Neural cell (in vitro differentiated cells): Measurements from ENCODE around the gene SLC10A3. TPM values are rescaled to one million over a fixed set of nuclear protein-coding genes. Genes with fewer than 3 reads are reported as not detected.

Source experiments
- H2AFZ ChIP-seq: fragments of 200-600, 300-800 bp; sonication (generic), shearing (Covaris generic); 2 replicates; pipeline ENCODE4 v1.6.0; 2014; ENCODE audit warnings: low read depth, mild to moderate bottlenecking, antibody characterized with exemption, low read length, moderate library complexity
- H3F3A ChIP-seq: fragments of 200-600 bp; shearing (Covaris generic); 2 replicates; pipeline ENCODE4 v1.6.1; 2016; ENCODE audit warnings: mild to moderate bottlenecking, moderate library complexity, mixed read lengths, antibody characterized with exemption, low read length; ENCODE audit not compliant: insufficient read depth, poor library complexity, severe bottlenecking
- H3K27ac ChIP-seq: fragments of 200-600, 300-800 bp; sonication (generic), shearing (Covaris generic); 2 replicates; pipeline ENCODE4 v1.5.1; 2014; ENCODE audit warnings: mild to moderate bottlenecking, low read length, moderate library complexity
- H3K27me3 ChIP-seq: fragments of 300-800, 200-600 bp; sonication (generic), shearing (Covaris generic); 2 replicates; pipeline ENCODE4 v1.6.0; 2014; ENCODE audit warnings: mild to moderate bottlenecking, low read depth, low read length, moderate library complexity; ENCODE audit not compliant: insufficient read depth
- H3K36me3 ChIP-seq: fragments of 300-800, 200-600 bp; sonication (generic), shearing (Covaris generic); 2 replicates; pipeline ENCODE4 v1.5.1; 2014; ENCODE audit warnings: mild to moderate bottlenecking, antibody characterized with exemption, low read length, moderate library complexity; ENCODE audit not compliant: insufficient read depth
- H3K4me2 ChIP-seq: fragments of 300-800, 200-600 bp; sonication (generic), shearing (Covaris generic); 2 replicates; pipeline ENCODE4 v1.6.0; 2014; ENCODE audit warnings: mild to moderate bottlenecking, low read length
- H3K4me3 ChIP-seq: fragments of 300-800, 200-600 bp; sonication (generic), shearing (Covaris generic); 2 replicates; pipeline ENCODE4 v1.5.1; 2014; ENCODE audit warnings: mild to moderate bottlenecking, low read length, moderate library complexity
- H3K79me2 ChIP-seq: fragments of 200-600 bp; shearing (Covaris generic); replicated peaks from 2 replicates; pipeline ENCODE4 v1.6.0; 2014; ENCODE audit warnings: mild to moderate bottlenecking, low read length, moderate library complexity; ENCODE audit not compliant: insufficient read depth
- H3K9ac ChIP-seq: fragments of 300-800, 200-600 bp; sonication (generic), shearing (Covaris generic); 2 replicates; pipeline ENCODE4 v1.6.1; 2016; ENCODE audit warnings: mild to moderate bottlenecking, low read length, mixed read lengths
- H3K9me2 ChIP-seq: fragments of 200-600 bp; shearing (Covaris generic); 2 replicates; pipeline ENCODE4 v1.6.1; 2016; ENCODE audit warnings: mild to moderate bottlenecking, low read length, mixed read lengths; ENCODE audit not compliant: insufficient read depth
- H3K9me3 ChIP-seq: fragments of 200-600, 300-800 bp; sonication (generic), shearing (Covaris generic); 2 replicates; pipeline ENCODE4 v1.6.1; 2016; ENCODE audit warnings: mild to moderate bottlenecking, mixed run types, low read length, moderate library complexity, mixed read lengths
- H4K20me1 ChIP-seq: fragments of 200-600 bp; shearing (Covaris generic); 2 replicates; pipeline ENCODE4 v1.6.1; 2016; ENCODE audit warnings: mild to moderate bottlenecking, mixed run types; ENCODE audit not compliant: insufficient read depth
- EP300 ChIP-seq: fragments of 450-650 bp; conservative IDR thresholded peaks from 2 replicates; pipeline ENCODE4 v1.6.1; 2014; ENCODE audit warnings: antibody characterized with exemption, mild to moderate bottlenecking, moderate library complexity; ENCODE audit not compliant: poor library complexity, severe bottlenecking
- EZH2 ChIP-seq: fragments of 200-600, 300-800 bp; shearing (Covaris generic), sonication (generic); IDR thresholded peaks from 2 replicates; pipeline ENCODE4 v1.6.1; 2014; ENCODE audit warnings: antibody characterized with exemption, low read length, borderline replicate concordance, mild to moderate bottlenecking; ENCODE audit not compliant: insufficient read depth, poor library complexity, severe bottlenecking
- MXI1 ChIP-seq: fragments of 450-650 bp; conservative IDR thresholded peaks from 2 replicates; pipeline ENCODE4 v1.6.1; 2014; ENCODE audit warnings: antibody characterized with exemption, mild to moderate bottlenecking; ENCODE audit not compliant: poor library complexity, severe bottlenecking
- POLR2AphosphoS5 ChIP-seq: IDR thresholded peaks from 2 replicates; pipeline ENCODE4 v1.6.1; 2012
- RAD21 ChIP-seq: fragments of 450-650 bp; conservative IDR thresholded peaks from 2 replicates; pipeline ENCODE4 v1.6.1; 2014; ENCODE audit warnings: antibody characterized with exemption, mild to moderate bottlenecking, moderate library complexity
- REST ChIP-seq: IDR thresholded peaks from 2 replicates; pipeline ENCODE4 v1.6.1; 2012; ENCODE audit warnings: borderline replicate concordance
- SMC3 ChIP-seq: fragments of 450-650 bp; conservative IDR thresholded peaks from 2 replicates; pipeline ENCODE4 v1.6.1; 2014; ENCODE audit warnings: antibody characterized with exemption, mild to moderate bottlenecking, moderate library complexity; ENCODE audit not compliant: poor library complexity
- TAF1 ChIP-seq: IDR thresholded peaks from 2 replicates; pipeline ENCODE4 v1.6.1; 2012; ENCODE audit warnings: low read depth
- polyA plus RNA-seq: library from polyadenylated mRNA; depleted of rRNA; stranded (reverse); fragments of >200 nt; gene quantifications from 2 replicates; pipeline ENCODE4 v1.2.3, GENCODE V29; 2014
- TF ChIP-seq, protein P1 (sequence below): fragments of 450-650 bp; IDR thresholded peaks from 2 replicates; pipeline ENCODE4 v1.5.1; 2014; ENCODE audit warnings: antibody characterized with exemption, mild to moderate bottlenecking, moderate library complexity; ENCODE audit not compliant: poor library complexity, severe bottlenecking

The SLC10A3 gene
- polyA plus RNA-seq, 1 donor from 2014 or later: 2.7 TPM

GRCh38 chrX:154530286-154530685, 39.9 kb upstream of the SLC10A3 start:
- Histone ChIP-seq H3K79me2 (no peaks in the 10 kb centered on the region), H3K9me2 (no peaks in the 10 kb centered on the region), H3K27me3 (no peaks in the 10 kb centered on the region), H3K9ac (no peak overlapping the region), H3K27ac (no peak overlapping the region), H4K20me1 (no peaks in the 10 kb centered on the region), H3K9me3 (no peaks in the 10 kb centered on the region), H3K36me3 (no peaks in the 10 kb centered on the region), H2AFZ (no peak overlapping the region), H3F3A (no peaks in the 10 kb centered on the region), H3K4me2 (no peak overlapping the region), H3K4me3 (no peak overlapping the region)
- TF ChIP-seq TAF1: no peak
- no peak for TF ChIP-seq MXI1
- no peak for TF ChIP-seq RAD21
- no peak for TF ChIP-seq SMC3
- TF ChIP-seq REST: no peak
- TF ChIP-seq EZH2: no peak
- no peak for TF ChIP-seq POLR2AphosphoS5
- TF ChIP-seq EP300: no peak
- TF ChIP-seq, protein P1, sequence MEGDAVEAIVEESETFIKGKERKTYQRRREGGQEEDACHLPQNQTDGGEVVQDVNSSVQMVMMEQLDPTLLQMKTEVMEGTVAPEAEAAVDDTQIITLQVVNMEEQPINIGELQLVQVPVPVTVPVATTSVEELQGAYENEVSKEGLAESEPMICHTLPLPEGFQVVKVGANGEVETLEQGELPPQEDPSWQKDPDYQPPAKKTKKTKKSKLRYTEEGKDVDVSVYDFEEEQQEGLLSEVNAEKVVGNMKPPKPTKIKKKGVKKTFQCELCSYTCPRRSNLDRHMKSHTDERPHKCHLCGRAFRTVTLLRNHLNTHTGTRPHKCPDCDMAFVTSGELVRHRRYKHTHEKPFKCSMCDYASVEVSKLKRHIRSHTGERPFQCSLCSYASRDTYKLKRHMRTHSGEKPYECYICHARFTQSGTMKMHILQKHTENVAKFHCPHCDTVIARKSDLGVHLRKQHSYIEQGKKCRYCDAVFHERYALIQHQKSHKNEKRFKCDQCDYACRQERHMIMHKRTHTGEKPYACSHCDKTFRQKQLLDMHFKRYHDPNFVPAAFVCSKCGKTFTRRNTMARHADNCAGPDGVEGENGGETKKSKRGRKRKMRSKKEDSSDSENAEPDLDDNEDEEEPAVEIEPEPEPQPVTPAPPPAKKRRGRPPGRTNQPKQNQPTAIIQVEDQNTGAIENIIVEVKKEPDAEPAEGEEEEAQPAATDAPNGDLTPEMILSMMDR: no peak

DNA sequence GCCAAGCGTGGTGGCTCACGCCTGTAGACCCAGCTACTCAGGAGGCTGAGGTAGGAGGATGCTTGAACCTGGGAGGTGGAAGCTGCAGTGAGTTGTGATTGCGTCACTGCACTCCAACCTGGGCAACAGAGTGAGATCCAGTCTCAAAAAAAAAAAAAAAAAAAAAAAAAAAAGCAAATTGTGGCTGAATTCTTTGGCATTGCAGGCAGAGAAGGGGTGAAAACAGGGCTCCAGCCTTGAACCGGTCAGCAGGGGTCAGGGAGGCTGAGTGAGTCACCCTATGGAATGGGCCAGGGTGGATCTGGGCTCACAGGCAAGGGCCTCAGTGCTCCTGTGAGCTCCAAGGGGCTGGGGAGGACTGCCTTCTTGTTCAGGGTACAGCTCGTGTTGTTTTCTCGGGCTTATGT, 38.8 kb upstream of the SLC10A3 start:
- Histone ChIP-seq H3F3A (no peaks in the 10 kb centered on the region), H3K36me3 (no peaks in the 10 kb centered on the region), H3K27me3 (no peaks in the 10 kb centered on the region), H2AFZ (no peak overlapping the region), H3K4me3 (no peak overlapping the region), H3K27ac (no peak overlapping the region), H3K9ac (no peak overlapping the region), H3K79me2 (no peaks in the 10 kb centered on the region), H4K20me1 (no peaks in the 10 kb centered on the region), H3K9me2 (no peaks in the 10 kb centered on the region), H3K4me2 (no peak overlapping the region), H3K9me3 (no peaks in the 10 kb centered on the region)
- no peak for TF ChIP-seq EP300
- TF ChIP-seq REST: no peak
- TF ChIP-seq EZH2: no peak
- TF ChIP-seq, protein P1: no peak
- no peak for TF ChIP-seq MXI1
- TF ChIP-seq SMC3: no peak
- TF ChIP-seq TAF1: no peak
- TF ChIP-seq RAD21: no peak
- no peak for TF ChIP-seq POLR2AphosphoS5
